Neuron (in vitro differentiated cells): Measurements from ENCODE around the gene MEI1.

Experiments used
- H2AFZ ChIP-seq: one replicate; pipeline ENCODE4 v1.6.1; 2013; ENCODE audit warnings: low read depth, mild to moderate bottlenecking, inconsistent platforms, low read length, moderate library complexity
- H3K27me3 ChIP-seq: one replicate; pipeline ENCODE4 v1.6.1; 2013; ENCODE audit warnings: low read length; ENCODE audit not compliant: insufficient read depth
- H3K36me3 ChIP-seq: one replicate; pipeline ENCODE4 v1.6.1; 2013; ENCODE audit warnings: low read length; ENCODE audit not compliant: insufficient read depth
- H3K4me1 ChIP-seq: one replicate; pipeline ENCODE4 v1.6.1; 2013; ENCODE audit warnings: low read length; ENCODE audit not compliant: insufficient read depth
- H3K4me3 ChIP-seq: 2 replicates; pipeline ENCODE4 v1.5.1; 2013; ENCODE audit warnings: mild to moderate bottlenecking, low read length, moderate library complexity
- H3K9me3 ChIP-seq: one replicate; pipeline ENCODE4 v1.6.1; 2013; ENCODE audit warnings: low read length

MEI1 gene

DNA sequence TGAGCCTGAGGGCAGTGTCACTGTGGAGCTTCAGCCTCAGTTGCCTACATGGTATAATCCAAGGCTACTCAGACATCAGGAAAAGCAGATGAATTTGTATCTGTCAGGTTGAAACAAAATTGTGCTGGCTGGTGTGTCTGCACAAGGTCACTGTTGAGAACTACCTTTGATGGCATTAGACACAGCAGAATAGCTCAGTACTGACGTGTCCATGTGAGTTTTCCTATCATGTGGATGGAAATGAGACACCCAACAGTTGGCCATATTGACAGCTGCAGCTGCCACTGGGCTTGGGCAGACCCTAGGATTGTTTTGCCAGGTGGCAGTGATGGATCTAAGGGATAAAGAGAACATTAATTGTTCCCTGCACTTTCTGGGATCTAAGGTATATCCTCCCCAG, 116.9 kb downstream of the MEI1 start:
- H3K36me3 ChIP-seq, result peaks cover 25% of the 10 kb centered on the region
- H2AFZ ChIP-seq, result no peak overlapping the region
- no peaks in the 10 kb centered on the region for H3K4me1 ChIP-seq
- no peak overlapping the region for H3K4me3 ChIP-seq
- H3K9me3 ChIP-seq, result no peaks in the 10 kb centered on the region
- no peaks in the 10 kb centered on the region for H3K27me3 ChIP-seq

DNA sequence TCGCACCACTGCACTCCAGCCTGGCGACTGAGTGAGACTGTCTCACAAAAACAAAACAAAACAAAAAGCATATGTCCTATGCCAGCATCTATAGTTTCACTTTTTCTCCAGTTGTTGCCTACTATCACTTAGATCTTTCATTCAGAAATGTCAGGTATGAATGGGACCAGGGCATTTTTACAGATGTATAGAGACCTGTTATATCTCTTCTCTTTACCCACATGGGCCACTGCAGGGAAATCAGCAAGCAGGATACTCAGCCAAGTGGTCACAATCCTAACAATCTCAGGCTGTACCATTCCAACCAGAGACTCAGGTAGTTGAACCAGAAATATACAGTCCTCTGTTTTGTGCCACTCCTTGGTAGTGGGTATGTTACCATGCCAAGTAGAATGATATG, 117.6 kb downstream of the MEI1 start:
- Histone ChIP-seq H3K27me3 (no peaks in the 10 kb centered on the region), H3K36me3 (peaks cover 19% of the 10 kb centered on the region), H2AFZ (no peak overlapping the region), H3K9me3 (no peaks in the 10 kb centered on the region), H3K4me1 (no peaks in the 10 kb centered on the region), H3K4me3 (no peak overlapping the region)

DNA sequence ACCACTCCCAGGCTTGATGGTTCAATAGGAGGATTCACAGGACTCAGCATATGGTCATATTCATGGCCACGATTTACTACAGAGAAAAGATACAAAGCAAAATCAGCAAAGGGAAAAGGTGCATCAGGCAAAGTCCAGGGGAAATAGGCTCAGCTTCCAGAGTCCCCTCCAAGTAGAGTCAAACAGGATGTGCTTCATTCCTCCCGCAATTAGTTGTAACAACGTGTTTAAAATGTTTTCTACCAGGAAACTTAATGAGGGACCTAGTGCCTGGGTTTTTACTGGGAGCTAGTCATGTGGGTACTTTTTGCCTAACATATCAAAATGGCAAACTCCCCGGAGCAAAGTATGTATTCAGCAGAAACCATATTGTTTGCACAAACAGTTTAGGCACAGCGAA, 118.7 kb downstream of the MEI1 start:
- no peak overlapping the region for H3K4me3 ChIP-seq
- no peaks in the 10 kb centered on the region for H3K4me1 ChIP-seq
- no peak overlapping the region for H2AFZ ChIP-seq
- no peaks in the 10 kb centered on the region for H3K9me3 ChIP-seq
- H3K27me3 ChIP-seq, result no peaks in the 10 kb centered on the region
- peaks cover 20% of the 10 kb centered on the region for H3K36me3 ChIP-seq

DNA sequence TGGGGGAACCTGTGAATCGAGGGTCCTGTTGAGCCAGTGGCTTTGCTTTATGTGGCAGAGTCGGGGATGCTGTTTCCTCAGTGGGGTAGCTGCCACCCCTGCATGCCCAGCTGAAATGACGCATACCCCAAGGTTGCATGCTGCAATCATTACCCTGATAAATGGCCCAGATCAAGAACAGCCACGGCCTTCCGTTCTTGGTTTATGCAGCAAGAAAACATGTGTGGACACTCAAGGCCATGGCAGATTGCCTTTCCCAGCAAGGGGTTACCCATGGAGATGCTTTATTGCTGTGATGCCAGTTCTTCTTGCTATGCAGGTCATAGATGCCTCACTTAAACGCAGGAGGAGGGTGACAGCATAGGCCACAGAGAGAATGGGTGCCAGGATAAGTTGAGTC, 119.3 kb downstream of the MEI1 start:
- Histone ChIP-seq H3K36me3 (peaks cover 18% of the 10 kb centered on the region), H3K9me3 (no peaks in the 10 kb centered on the region), H2AFZ (no peak overlapping the region)

DNA sequence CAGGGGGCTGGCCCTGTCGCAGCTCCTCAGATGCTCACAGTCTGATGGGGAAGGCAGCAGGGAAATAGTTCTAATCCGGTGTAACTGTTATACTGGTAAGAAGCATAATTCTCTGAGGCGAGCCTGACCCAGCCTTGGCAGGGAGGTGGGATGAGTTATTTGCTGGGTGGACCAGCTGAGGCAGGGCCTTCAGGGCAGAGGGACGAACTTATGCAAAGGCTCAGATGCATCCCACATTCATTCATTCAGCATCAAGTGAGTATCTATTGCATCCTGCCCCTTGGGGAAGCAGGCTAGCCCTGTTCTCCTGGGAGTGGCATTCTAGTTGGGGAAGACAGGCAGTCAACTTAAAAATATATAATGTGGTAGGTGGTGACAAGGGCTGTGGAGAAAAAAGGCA, 120.0 kb downstream of the MEI1 start:
- Histone ChIP-seq H3K9me3 (no peaks in the 10 kb centered on the region), H3K27me3 (no peaks in the 10 kb centered on the region)

More for the DNA sequence above, 119.3 kb downstream of the MEI1 start:
- Histone ChIP-seq H3K27me3 (no peaks in the 10 kb centered on the region), H3K4me1 (peaks cover 4% of the 10 kb centered on the region), H3K4me3 (no peak overlapping the region)

DNA sequence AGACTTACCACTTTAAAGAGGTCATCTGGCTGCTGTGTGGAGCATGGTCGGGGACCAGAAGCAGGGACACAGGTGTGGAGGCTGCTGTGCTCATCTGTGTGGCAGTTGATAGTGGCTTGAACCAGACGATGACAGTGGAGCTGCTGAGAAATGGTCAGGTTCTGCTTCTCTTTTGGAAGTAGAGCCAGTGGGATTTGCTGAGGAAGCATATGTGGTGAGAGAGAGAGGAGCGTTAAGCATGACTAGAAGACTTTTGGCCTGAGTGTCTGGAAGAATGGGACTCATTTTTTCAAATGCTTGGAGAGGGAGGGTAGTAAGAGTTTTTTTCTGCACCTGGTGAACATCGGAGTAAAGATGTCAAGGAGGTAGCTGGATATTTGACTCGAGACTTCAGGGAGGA, 121.1 kb downstream of the MEI1 start:
- no peaks in the 10 kb centered on the region for H3K9me3 ChIP-seq
- no peaks in the 10 kb centered on the region for H3K27me3 ChIP-seq
- H3K4me1 ChIP-seq, result peaks cover 12% of the 10 kb centered on the region
- peaks cover 15% of the 10 kb centered on the region for H3K36me3 ChIP-seq
- no peak overlapping the region for H3K4me3 ChIP-seq
- no peak overlapping the region for H2AFZ ChIP-seq

More for the DNA sequence above, 120.0 kb downstream of the MEI1 start:
- no peak overlapping the region for H2AFZ ChIP-seq
- no peak overlapping the region for H3K4me3 ChIP-seq
- peaks cover 13% of the 10 kb centered on the region for H3K36me3 ChIP-seq
- H3K4me1 ChIP-seq, result peaks cover 11% of the 10 kb centered on the region

DNA sequence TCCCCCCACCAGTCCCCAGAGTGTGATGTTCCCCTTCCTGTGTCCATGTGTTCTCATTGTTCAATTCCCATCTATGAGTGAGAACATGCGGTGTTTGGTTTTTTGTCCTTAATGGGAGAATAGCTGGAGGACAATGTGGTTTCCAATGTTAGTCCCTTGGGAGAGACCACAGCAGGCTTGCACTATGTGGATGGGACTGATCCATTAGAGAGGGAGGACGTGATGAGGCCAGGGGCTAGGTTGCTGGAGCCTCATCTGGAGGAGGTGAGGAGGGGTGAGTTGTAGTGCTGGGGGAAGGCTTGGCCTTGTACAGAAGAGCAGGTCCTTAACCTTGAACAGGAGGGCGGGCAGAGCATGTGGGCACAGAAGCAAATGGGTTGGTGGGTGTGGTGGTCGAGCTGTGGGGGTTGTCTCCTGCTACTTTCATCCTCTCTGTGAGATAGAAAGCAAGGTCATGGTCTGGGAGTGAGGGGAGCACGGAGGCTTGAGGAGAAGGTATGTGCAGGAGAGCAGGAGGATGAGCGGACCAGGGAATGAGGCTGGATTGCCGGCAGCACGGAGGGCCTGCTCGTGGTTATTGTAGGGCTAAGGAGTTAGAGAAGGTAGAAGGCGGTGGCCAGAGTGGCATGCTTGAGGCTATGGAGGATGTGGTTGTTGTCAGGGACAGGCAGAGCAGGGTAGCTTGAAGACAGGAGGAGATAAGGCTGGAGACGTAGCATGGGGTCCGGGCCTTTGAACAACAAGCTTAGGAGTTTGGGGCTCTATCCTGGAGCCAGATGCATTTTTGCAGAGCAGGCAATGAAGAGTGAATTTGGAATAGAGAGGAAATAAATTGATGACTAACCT, 122.4 kb downstream of the MEI1 start:
- Histone ChIP-seq H3K4me1 (peaks cover 20% of the 10 kb centered on the region), H2AFZ (no peak overlapping the region), H3K9me3 (no peaks in the 10 kb centered on the region), H3K4me3 (no peak overlapping the region), H3K36me3 (peaks cover 15% of the 10 kb centered on the region), H3K27me3 (no peaks in the 10 kb centered on the region)

DNA sequence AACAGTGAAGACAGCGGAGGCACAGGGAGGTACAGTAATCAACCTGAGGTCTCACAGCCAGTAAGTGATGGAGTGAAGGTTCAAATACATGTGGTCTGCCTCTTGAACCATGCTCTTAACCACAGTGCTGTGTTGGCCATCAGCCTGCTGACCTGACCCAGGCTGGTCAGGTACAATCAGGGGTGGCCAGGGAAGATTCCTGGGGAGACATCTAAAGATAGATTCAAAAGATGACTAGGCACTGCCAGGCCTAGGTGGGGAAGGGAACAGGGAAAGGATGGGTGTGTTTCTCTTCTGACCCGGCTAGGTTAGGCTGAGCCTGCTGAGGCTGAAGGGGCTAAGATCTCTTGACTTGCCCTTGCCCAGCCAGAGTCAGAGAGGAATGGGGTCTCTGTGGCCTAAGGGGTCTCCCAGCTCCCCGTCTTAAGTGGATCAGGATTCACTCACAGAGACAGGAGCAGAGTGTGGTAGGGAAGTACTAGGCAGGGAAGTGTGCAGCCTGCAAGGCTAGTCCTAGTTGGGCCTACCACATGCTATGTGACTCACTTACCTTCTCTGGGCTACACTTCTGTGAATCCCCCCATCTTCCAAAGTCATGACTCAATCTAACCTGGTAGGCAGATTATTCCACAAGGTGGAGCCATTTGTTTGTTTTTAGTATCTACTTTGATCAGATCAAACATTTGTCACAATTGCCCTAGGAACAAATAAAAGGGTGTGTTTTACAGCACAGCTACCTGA, 123.2 kb downstream of the MEI1 start:
- no peak overlapping the region for H2AFZ ChIP-seq
- H3K36me3 ChIP-seq, result peaks cover 16% of the 10 kb centered on the region
- H3K4me3 ChIP-seq, result no peak overlapping the region
- no peaks in the 10 kb centered on the region for H3K9me3 ChIP-seq
- peaks cover 28% of the 10 kb centered on the region for H3K4me1 ChIP-seq
- no peaks in the 10 kb centered on the region for H3K27me3 ChIP-seq

DNA sequence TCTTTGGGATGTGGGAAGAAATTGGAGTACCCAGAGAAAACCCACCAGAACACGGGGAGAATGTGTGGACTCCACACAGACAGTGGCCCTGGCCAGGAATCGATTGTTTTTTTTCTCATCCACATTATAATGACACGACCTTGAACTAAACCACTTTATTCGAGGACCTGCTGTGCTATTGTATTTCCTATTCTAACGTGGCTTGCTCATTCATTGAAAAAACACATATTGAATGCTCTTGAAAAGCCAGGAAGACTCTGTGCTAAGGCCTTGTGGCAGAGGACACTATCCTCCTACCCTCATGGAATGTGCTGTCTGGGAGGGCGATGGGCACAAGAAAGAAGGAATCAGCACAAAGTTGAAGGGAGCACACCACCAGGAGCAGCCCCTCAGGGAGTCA, 124.5 kb downstream of the MEI1 start:
- H3K9me3 ChIP-seq, result no peaks in the 10 kb centered on the region

DNA sequence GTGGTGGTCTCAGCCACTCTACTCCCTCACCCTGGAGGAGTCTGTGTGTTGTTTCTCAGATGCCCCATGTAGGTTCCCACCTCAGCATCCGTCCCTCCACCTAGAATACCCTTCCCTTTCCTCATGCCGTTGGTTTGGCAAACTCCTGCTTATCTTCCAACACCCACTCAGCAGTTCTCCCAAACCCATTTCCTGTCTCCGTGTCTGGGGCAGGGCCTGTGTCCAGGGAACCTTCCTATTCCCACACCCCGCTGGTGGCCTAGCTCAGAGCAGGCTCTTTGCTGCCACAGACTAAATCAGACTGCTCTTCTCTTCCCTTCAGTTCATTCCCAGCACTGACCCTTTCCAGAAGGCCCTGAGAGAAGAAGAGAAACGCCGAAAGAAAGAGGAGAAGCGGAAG, 126.1 kb downstream of the MEI1 start:
- Histone ChIP-seq H3K4me1 (peaks cover 28% of the 10 kb centered on the region), H3K4me3 (no peak overlapping the region), H3K27me3 (no peaks in the 10 kb centered on the region), H3K36me3 (peaks cover 10% of the 10 kb centered on the region), H2AFZ (no peak overlapping the region), H3K9me3 (no peaks in the 10 kb centered on the region)

More for the DNA sequence above, 124.5 kb downstream of the MEI1 start:
- Histone ChIP-seq H3K4me3 (no peak overlapping the region), H3K4me1 (peaks cover 28% of the 10 kb centered on the region), H2AFZ (no peak overlapping the region), H3K36me3 (peaks cover 11% of the 10 kb centered on the region), H3K27me3 (no peaks in the 10 kb centered on the region)

DNA sequence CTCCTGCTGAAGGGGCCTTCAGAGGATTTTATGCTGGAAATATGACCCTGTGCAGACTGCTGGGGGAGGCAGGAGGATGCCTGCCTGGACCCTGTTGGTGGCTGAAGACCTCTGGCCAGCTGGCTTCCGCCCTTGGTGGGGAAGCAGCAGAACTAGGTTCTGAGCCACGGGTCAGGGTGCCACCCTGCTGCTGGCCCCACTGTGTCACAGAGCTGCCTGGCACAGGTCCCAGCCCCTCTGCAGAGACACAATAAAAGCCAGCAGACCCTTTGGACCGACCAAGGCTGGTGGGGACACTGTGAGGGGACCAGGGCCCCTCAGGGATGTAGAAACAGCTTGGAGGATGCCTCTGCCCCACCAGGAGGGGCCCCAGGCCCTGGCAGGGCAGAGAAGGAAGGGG, 126.7 kb downstream of the MEI1 start:
- no peaks in the 10 kb centered on the region for H3K9me3 ChIP-seq
- no peaks in the 10 kb centered on the region for H3K27me3 ChIP-seq
- peaks cover 10% of the 10 kb centered on the region for H3K36me3 ChIP-seq
- no peak overlapping the region for H3K4me3 ChIP-seq
- H2AFZ ChIP-seq, result no peak overlapping the region
- peaks cover 28% of the 10 kb centered on the region for H3K4me1 ChIP-seq

DNA sequence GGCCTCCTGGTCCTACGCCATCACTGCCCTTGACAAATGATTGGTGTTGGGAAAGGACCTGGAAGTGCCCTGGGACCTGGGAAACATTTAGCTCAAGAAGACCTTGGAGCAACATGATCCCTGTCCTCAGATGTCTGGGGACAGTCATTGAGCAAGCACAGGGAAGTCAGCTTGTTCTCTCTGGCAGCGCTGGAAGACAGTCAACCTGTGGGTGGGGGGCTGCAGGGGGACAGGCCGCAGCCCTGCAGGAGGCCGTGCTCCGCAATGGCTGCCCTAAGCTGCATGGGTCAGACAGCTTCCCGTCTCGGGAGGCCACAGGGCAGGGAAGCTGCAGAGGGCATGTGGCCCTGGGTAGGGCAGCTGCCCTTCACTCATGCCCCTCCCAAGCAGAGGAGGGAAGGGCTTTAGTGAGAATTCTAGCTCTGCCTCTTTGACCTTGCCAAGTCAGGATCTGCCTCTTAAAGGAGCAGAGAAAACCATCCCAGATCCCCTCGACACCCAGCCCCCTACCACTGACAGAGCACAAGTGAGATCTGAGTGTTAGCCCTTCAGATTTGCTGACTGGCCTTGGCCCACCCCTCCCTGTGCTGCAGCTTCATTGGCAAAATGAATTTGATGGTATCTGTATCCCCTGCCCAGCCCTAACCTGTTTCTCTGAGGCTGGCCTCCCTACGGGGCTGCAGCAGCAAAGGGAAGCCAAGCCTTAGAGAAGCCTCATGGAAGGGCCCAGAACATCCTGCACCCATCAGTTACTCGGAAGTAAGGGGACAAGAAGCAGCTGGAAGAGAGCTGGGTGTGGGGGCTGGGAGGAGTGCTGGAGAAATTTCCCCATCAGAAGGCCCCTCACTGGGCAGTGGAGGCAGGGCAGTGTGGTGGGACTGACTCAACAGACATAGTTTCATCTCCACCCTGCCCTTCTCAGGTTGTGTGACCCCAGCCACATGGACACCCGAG, 127.4 kb downstream of the MEI1 start:
- no peaks in the 10 kb centered on the region for H3K27me3 ChIP-seq

More for the DNA sequence above, 127.4 kb downstream of the MEI1 start:
- Histone ChIP-seq H3K4me1 (peaks cover 28% of the 10 kb centered on the region), H3K9me3 (no peaks in the 10 kb centered on the region), H3K36me3 (peaks cover 10% of the 10 kb centered on the region), H2AFZ (no peak overlapping the region), H3K4me3 (no peak overlapping the region)
